22Rv1 (cell line): ENCODE measurements around the gene KLHL30.

Experiments used
- ZFX ChIP-seq: fragments of 450-650 bp; IDR thresholded peaks from 2 replicates; pipeline ENCODE4 v1.6.1; 2017; ENCODE audit warnings: antibody characterized with exemption, borderline replicate concordance
- TF ChIP-seq, protein P1 (sequence below): fragments of 450-650 bp; IDR thresholded peaks from 2 replicates; pipeline ENCODE4 v1.5.1; 2017; ENCODE audit warnings: mild to moderate bottlenecking

DNA sequence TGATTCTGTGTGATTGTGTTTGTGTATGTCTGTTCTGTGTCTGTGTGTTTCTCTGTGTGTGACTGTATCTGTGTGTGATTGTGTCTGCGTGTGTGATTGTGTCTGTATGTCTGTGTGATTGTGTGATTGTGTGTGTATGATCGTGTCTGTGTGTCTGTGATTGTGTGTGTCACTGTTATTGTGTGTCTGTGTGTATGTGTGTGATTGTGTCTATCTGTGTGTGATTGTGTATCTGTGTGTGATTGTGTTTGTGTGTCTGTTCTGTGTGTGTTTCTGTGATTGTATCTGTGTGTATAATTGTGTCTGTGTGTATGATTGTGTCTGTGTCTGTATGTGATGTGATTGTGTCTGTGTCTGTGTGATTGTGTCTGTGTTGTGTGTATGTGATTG lies 11.7 kb upstream of the KLHL30 start:
- TF ChIP-seq, protein P1, sequence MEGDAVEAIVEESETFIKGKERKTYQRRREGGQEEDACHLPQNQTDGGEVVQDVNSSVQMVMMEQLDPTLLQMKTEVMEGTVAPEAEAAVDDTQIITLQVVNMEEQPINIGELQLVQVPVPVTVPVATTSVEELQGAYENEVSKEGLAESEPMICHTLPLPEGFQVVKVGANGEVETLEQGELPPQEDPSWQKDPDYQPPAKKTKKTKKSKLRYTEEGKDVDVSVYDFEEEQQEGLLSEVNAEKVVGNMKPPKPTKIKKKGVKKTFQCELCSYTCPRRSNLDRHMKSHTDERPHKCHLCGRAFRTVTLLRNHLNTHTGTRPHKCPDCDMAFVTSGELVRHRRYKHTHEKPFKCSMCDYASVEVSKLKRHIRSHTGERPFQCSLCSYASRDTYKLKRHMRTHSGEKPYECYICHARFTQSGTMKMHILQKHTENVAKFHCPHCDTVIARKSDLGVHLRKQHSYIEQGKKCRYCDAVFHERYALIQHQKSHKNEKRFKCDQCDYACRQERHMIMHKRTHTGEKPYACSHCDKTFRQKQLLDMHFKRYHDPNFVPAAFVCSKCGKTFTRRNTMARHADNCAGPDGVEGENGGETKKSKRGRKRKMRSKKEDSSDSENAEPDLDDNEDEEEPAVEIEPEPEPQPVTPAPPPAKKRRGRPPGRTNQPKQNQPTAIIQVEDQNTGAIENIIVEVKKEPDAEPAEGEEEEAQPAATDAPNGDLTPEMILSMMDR: no peak
- no peak for TF ChIP-seq ZFX
